ENCODE data around the gene CFAP298. TPM values are rescaled to one million over a fixed set of nuclear protein-coding genes. Genes with fewer than 3 reads are reported as not detected.

Gene CFAP298
- total and polyA plus RNA-seq, 2 of the 13 experiments (the other 11 are each of a cell fraction or from before 2014, with no cell fraction given) = 21.2 to 62.2 TPM

DNA sequence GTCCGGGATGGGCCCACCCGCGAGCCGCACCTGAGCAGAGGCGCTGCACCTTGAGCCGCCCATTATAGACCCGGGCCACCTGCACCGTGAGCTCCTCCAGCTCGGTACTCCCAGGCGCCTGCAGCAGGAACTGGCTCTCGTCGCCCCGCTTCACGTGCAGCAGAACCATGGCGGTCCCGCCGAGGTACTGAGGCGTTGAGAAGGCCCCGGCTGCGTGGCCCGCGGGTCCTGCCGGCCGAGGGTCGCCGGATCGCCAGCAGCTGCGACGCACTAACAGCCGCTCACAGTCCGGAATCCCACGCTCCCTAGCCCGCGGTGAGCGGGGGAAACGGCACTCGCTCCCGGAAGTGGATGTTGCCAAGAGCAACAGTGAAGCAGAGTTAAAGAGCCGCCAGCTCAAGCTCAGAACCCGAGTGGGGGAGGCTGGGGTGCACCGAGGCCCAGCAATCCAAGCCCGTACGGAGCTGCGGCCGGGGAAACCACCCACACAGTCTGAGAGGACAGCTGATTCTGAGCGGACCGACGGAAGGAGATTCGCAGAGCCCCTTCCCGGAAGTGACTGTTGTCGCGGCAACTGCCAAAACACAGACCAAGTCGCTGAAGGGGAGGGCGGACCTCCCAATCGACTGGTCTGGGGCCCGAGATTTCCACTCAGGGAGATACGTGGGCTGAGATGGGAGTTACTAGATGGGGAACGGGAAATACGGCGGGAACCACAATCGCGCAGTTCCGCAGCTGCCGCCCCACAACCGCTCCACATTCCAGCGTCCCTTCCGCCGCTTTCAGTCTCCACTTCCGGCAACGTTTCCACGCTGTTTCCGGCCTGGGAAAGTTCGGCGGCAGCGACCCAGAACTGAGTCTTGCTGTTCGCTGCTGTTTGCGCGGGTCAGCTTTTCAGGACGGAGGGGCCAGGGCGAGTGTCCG is at the start of gene CFAP298 (continued):
- TF ChIP-seq DZIP1 (CRISPR knock-in tag; IDR thresholded peaks at IDR 0.05) (peak; percentile 6; the same call in 1 of the 2 replicates), ZBTB2 (CRISPR knock-in tag; IDR thresholded peaks at IDR 0.05; ENCODE audit: low read depth) (peak; percentile 52; the same call in 1 of the 2 replicates), POLR2AphosphoS5 (IDR thresholded peaks at IDR 0.05; ENCODE audit: low read depth, low read length) (peak; percentile 89), PCBP2 (optimal IDR thresholded peaks at IDR 0.05; ENCODE audit: low read depth, low read length, poor library complexity, severe bottlenecking) (no peak), ZNF337 (CRISPR knock-in tag; IDR thresholded peaks at IDR 0.05; ENCODE audit: borderline replicate concordance, low read depth) (peak; percentile 81; the same call in 1 of the 2 replicates), MTF2 (CRISPR knock-in tag; IDR thresholded peaks at IDR 0.05; ENCODE audit: borderline replicate concordance) (peak; percentile 67; the same call in 1 of the 2 replicates), ZNF570 (CRISPR knock-in tag; IDR thresholded peaks at IDR 0.05; ENCODE audit: borderline replicate concordance) (0 out of 2 replicates have a peak, but pooled peaks have one; percentile 77), TBX2 (CRISPR knock-in tag; IDR thresholded peaks at IDR 0.05; ENCODE audit: borderline replicate concordance) (peak; percentile 52; the same call in 1 of the 2 replicates), KLF12 (CRISPR knock-in tag; IDR thresholded peaks at IDR 0.05; ENCODE audit: borderline replicate concordance) (peak; percentile 30), ZNF616 (CRISPR knock-in tag; IDR thresholded peaks at IDR 0.05; ENCODE audit: low read depth) (0 out of 2 replicates have a peak, but pooled peaks have one; percentile 20), MXD4 (CRISPR knock-in tag; IDR thresholded peaks at IDR 0.05) (peak; percentile 64), POLR2G (IDR thresholded peaks at IDR 0.05; ENCODE audit: low read depth, low read length) (peak; percentile 90), REL (CRISPR knock-in tag; conservative IDR thresholded peaks at IDR 0.05) (no peak; the same call in 1 of the 2 replicates), ZNF563 (CRISPR knock-in tag; IDR thresholded peaks at IDR 0.05) (peak; percentile 86; the same call in 1 of the 2 replicates), E2F2 (CRISPR knock-in tag; IDR thresholded peaks at IDR 0.05; ENCODE audit: borderline replicate concordance) (no peak), ZNF775 (CRISPR knock-in tag; IDR thresholded peaks at IDR 0.05; ENCODE audit: borderline replicate concordance) (no peak), ZNF18 (CRISPR knock-in tag; IDR thresholded peaks at IDR 0.05; ENCODE audit: insufficient replicate concordance) (no peak), SATB2 (CRISPR knock-in tag; IDR thresholded peaks at IDR 0.05) (no peak)
- TF ChIP-seq, protein P1, sequence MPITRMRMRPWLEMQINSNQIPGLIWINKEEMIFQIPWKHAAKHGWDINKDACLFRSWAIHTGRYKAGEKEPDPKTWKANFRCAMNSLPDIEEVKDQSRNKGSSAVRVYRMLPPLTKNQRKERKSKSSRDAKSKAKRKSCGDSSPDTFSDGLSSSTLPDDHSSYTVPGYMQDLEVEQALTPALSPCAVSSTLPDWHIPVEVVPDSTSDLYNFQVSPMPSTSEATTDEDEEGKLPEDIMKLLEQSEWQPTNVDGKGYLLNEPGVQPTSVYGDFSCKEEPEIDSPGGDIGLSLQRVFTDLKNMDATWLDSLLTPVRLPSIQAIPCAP (CRISPR knock-in tag; IDR thresholded peaks at IDR 0.05; ENCODE audit: low read depth) = no peak

Measured in HepG2 (cell line).